GM12891 (cell line): ENCODE measurements around the gene KRT17.

ENCODE experiments used
- POLR2A ChIP-seq: IDR thresholded peaks from 2 replicates; pipeline ENCODE4 v1.6.1; 2011; ENCODE audit warnings: low read depth, low read length, control low read depth
- POLR2AphosphoS5 ChIP-seq: IDR thresholded peaks from 2 replicates; pipeline ENCODE4 v1.6.1; 2011; ENCODE audit warnings: low read depth, low read length, control low read depth
- SPI1 ChIP-seq: IDR thresholded peaks from 2 replicates; pipeline ENCODE4 v1.6.1; 2011; ENCODE audit warnings: low read depth, low read length, control low read depth
- TAF1 ChIP-seq: IDR thresholded peaks from 2 replicates; pipeline ENCODE4 v1.6.1; 2011; ENCODE audit warnings: low read depth, low read length, control low read depth

DNA sequence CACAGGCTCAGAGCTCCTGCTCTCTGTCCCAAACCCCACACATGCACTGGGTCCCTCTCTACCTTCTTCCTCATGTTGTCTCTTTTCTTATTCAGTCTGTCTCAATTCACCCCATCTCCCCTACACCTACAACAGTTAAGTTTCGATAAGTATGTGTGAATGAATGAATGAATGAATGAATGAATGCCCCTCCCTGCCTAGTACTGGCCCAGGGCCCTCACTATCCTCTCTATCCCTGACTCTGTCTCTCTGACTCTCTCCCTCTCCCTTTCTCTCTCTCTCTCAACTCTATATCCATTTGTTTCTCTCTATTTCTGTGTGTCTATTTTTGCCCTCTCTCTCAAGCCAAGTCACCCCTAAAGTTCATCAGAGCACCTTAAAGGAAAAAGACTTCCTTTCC, 45.8 kb downstream of the KRT17 start:
- TF ChIP-seq POLR2AphosphoS5 = no peak
- TF ChIP-seq POLR2A = no peak
- TF ChIP-seq TAF1 = no peak
- no peak for TF ChIP-seq SPI1
